Upper lobe of right lung (tissue), 1 donor: ENCODE measurements around the gene ZBP1. TPM values are rescaled to one million over a fixed set of nuclear protein-coding genes. Genes with fewer than 3 reads are reported as not detected.

Source experiments
- ATAC-seq: fragments of 200-7000 bp; cut with Tn5 transposase; one replicate; pipeline ENCODE4 v1.9.1; 2020; ENCODE audit warnings: mild to moderate bottlenecking, moderate library complexity
- DNase-seq: peaks from one replicate; pipeline ENCODE4 v3.0.0-alpha.2; 2020
- H3K27ac ChIP-seq: fragments of 200-600 bp; one replicate; pipeline ENCODE4 v1.8.0; 2022
- H3K27me3 ChIP-seq: fragments of 200-600 bp; one replicate; pipeline ENCODE4 v1.8.0; 2022; ENCODE audit warnings: mild to moderate bottlenecking
- H3K36me3 ChIP-seq: fragments of 200-600 bp; one replicate; pipeline ENCODE4 v1.8.0; 2022
- H3K4me1 ChIP-seq: fragments of 200-600 bp; one replicate; pipeline ENCODE4 v1.8.0; 2022
- H3K4me3 ChIP-seq: fragments of 200-600 bp; one replicate; pipeline ENCODE4 v1.8.0; 2022; ENCODE audit warnings: mild to moderate bottlenecking
- H3K9me3 ChIP-seq: fragments of 200-600 bp; one replicate; pipeline ENCODE4 v1.8.0; 2022
- CTCF ChIP-seq: fragments of 200-600 bp; IDR thresholded peaks from one replicate; pipeline ENCODE4 v1.8.0; 2022; ENCODE audit warnings: antibody characterized with exemption
- intact Hi-C: fragments of 100-400 bp; cut with DNase I; formaldehyde crosslinking; loops from one replicate; pipeline ENCODE4 v1.11.0; 2022
- total RNA-seq: library from RNA; stranded (reverse); fragmentation: NEBNext Ultra II Directional; extraction: Animal tissue kit (Norgen Biotek cat#: 25700); gene quantifications from one replicate; pipeline ENCODE4 v1.2.1, GENCODE V29; 2021
- donor health status: DM: no; HTN: yes; CAD: no; lungs with severe emphysema.

The ZBP1 gene
- total RNA-seq, 1 donor from 2014 or later: 2.7 TPM

- Histone ChIP-seq H3K4me1 (no peaks in the 10 kb centered on the region), H3K27me3 (no peaks in the 10 kb centered on the region), H3K27ac (no peak overlapping the region), H3K4me3 (no peak overlapping the region), H3K9me3 (no peaks in the 10 kb centered on the region), H3K36me3 (peaks cover 9% of the 10 kb centered on the region)
- peak; percentile 59 for DNase-seq
- no peak for ATAC-seq
- TF ChIP-seq CTCF: no peak
- intact Hi-C loops: loop anchor here (10.0 kb wide), 2 partner anchors 425 to 525 kb away; no protein-coding TSS in a partner anchor
Measured at GRCh38 chr20:57659517-57660180, 39.4 kb upstream of the ZBP1 start.

GRCh38 chr20:57658833-57659516, 38.7 kb upstream of the ZBP1 start:
- H3K27me3 ChIP-seq: no peaks in the 10 kb centered on the region
- H3K27ac ChIP-seq: no peak overlapping the region
- H3K4me1 ChIP-seq: no peaks in the 10 kb centered on the region
- TF ChIP-seq CTCF: no peak
- H3K4me3 ChIP-seq: no peak overlapping the region
- intact Hi-C loops: loop anchor here (10.0 kb wide), 2 partner anchors 426 to 526 kb away; no protein-coding TSS in a partner anchor
- no peaks in the 10 kb centered on the region for H3K9me3 ChIP-seq
- H3K36me3 ChIP-seq: peaks cover 9% of the 10 kb centered on the region
- ATAC-seq: no peak
- peak; percentile 62 for DNase-seq

- Histone ChIP-seq H3K4me1 (no peaks in the 10 kb centered on the region), H3K27me3 (no peaks in the 10 kb centered on the region), H3K36me3 (peaks cover 9% of the 10 kb centered on the region), H3K4me3 (no peak overlapping the region), H3K27ac (no peak overlapping the region), H3K9me3 (no peaks in the 10 kb centered on the region)
- ATAC-seq (no peak), DNase-seq (no peak)
- intact Hi-C loops: loop anchor here (10.0 kb wide), 2 partner anchors 426 to 526 kb away; no protein-coding TSS in a partner anchor
- TF ChIP-seq CTCF: no peak
Measured at GRCh38 chr20:57658447-57658832, 38.2 kb upstream of the ZBP1 start.

- Histone ChIP-seq H3K4me3 (no peak overlapping the region), H3K36me3 (peaks cover 9% of the 10 kb centered on the region), H3K9me3 (no peaks in the 10 kb centered on the region), H3K27ac (no peak overlapping the region), H3K27me3 (no peaks in the 10 kb centered on the region), H3K4me1 (no peaks in the 10 kb centered on the region)
- peak; percentile 88 for DNase-seq
- intact Hi-C loops: loop anchor here (10.0 kb wide), 2 partner anchors 427 to 527 kb away; no protein-coding TSS in a partner anchor
- peak; percentile 74 for ATAC-seq
- TF ChIP-seq CTCF: no peak
Measured at GRCh38 chr20:57657535-57658446, 37.6 kb upstream of the ZBP1 start.

GRCh38 chr20:57656821-57657534, 36.8 kb upstream of the ZBP1 start:
- intact Hi-C loops: loop anchor here (10.0 kb wide), 2 partner anchors 428 to 528 kb away; no protein-coding TSS in a partner anchor
- DNase-seq: peak; percentile 55
- no peaks in the 10 kb centered on the region for H3K4me1 ChIP-seq

More at GRCh38 chr20:57656821-57657534, 36.8 kb upstream of the ZBP1 start:
- Histone ChIP-seq H3K27me3 (no peaks in the 10 kb centered on the region), H3K36me3 (peaks cover 17% of the 10 kb centered on the region), H3K27ac (no peak overlapping the region), H3K9me3 (no peaks in the 10 kb centered on the region), H3K4me3 (no peak overlapping the region)
- no peak for TF ChIP-seq CTCF
- no peak for ATAC-seq
